ENCODE results near the gene PTCD1.

PTCD1 gene

DNA sequence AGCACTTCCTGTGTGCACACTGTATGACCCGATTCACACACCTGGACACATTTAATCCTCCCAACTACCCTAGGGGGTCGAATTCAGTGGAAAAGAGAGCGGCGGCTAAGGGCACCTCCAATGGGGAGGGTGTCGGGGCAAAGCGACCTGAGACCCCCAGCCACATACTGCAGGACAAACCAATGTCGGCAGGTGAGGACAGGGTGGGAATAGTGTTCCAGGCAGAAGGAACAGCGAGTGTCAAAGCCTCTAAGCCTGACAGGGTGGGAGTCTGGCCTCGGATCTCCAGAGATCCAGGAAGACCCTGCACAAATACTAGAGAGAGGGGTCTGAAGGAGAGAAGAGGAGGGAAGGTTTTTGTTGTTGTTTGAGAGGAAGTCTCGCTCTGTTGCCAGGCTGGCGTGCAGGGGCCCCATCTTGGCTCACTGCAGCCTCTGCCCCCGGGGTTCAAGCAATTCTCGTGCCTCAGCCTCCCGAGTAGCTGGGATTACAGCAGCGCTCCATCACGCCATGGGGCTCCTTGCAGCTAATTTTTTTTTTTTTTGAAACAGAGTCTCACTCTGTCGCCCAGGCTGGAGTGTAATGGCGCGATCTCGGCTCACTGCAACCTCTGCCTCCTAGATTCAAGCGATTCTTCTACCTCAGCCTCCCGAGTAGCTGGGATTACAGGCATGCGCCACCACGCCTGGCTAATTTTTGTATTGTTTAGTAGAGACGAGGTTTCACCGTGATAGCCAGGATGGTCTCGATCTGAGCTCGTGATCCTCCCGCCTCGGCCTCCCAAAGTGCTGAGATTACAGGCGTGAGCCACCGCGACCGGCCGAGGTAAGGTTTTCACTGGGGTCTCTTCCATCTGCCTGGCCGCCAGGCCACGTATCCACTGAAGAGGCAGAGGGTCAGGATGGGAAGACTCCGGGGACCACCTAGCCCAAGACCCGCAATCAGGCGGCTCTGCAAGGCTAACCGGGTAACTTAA, 65.2 kb downstream of the PTCD1 start:
- in situ Hi-C loops (cut with HindIII; ENCODE audit: low sequenced_read_pairs) = no loop called here

DNA sequence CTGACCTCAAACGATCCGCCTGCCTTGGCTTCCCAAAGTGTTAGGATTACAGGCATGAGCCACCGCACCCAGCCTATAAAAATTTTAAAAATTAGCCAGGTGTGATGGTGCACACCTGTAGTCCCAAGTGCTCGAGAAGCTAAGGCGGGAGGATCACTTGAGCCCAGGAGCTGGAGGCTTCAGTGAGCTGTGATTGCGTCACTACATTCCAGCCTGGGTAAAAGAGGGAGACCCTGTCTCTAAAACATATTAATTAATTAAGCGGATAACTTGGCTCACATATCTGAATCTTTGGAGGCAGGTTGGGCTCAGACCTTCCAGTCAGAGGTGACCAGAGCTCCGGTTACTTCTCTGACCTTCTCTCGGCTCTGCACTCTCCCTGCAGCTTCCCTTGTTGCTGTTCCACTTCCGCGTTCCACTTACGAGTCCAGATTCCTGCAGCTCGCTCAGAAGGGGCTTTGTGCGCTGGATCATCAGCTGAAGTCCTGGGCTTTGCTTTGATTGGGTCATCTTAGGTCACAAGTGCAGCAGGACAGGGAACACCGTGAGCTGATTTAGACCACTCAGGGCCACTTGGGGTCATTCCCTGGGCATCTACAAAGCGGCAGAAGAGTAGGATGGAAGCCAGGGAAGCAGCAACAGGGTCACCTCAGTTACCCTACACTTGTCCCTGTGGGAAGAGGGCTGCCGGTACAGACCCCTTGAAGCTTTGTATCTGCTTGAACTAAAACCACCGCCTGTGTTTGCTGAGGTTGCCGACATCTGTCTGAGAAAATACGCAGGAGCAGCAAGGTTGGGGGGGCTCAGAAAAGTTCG, 66.1 kb downstream of the PTCD1 start:
- in situ Hi-C loops (cut with HindIII; ENCODE audit: low sequenced_read_pairs) = no loop called here

DNA sequence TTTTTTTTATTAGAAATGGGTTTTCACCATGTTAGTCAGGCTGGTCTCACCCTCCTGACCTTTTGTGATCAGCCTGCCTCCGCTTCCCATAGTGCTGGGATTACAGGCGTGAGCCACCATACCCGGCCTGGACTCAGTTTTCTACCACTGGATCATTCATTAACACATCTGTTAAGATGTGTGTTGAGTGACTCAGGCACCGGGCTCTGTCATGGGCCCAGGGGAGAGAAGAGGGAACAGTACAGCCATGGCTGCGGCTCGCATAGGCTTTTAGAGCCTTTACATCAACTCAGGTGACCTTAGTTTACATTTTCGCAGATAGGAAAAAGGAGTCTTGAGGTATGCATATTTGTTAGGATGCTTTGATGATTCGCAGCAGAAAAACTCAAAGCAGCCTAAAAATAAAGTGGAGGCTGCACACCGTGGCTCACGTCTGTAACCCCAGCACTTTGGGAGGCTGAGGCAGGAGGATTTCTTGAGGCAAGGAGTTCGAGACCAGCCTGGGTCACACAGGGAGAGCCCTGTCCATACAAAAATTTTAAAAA, 67.2 kb downstream of the PTCD1 start:
- in situ Hi-C loops (cut with HindIII; ENCODE audit: low sequenced_read_pairs) = no loop called here

DNA sequence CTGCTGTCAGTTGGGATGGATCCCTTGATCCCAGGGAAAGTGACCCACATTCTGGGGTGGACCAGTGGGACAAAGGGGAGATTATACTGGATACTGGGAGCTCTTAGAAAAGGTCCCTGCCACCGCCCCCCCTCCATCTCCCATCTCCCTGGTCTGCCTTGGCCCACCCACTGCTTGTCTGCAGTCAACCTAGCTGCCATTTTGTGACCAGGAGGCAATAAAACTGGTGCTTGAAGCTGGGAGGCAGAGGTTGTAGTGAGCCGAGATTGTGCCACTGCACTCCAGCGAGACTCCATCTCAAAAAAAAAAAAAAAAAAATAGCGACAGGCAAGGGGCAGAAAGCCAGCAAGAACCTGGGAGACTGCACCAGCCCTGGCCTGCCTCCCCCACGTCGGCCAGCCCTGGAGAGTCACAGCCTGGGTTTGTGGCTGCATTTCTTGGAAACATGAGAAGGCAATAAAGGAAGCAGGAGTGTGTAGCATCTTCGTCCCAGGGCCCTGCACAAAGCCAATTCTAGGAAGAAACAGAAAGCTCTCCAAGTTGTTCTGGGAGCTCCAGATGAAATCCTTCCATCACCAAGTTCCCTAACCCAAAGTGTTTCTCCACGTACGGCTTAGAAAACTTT, 68.7 kb downstream of the PTCD1 start:
- in situ Hi-C loops (cut with HindIII; ENCODE audit: low sequenced_read_pairs) = no loop called here

DNA sequence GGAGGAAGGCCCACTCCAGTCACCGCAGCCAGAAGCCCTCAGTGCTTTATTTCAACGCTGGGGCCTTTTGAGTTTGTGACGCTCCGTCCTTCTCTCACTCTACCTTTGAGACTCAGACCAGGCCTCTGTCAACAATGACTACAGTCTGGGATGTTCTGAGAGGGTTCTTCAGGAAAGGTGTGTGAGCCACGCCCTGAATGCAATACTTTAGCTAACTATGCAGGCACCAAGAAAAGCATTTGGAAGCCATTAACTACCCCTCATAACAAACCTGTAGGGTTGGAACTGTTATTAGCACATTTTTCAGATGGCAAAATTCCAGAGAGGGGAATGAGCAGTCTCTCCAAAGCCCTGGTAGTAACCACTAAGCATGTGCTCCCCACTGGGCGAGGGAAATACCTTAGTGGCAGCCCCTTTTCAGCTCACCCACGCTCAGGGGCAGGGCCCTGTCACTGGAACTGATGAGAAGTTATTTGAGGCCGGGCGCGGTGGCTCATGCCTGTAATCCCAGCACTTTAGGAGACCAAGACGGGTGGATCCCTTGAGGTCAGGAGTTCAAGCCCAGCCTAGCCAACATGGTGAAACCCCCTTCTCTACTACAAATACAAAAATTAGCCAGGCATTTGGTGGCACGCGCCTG, 69.7 kb downstream of the PTCD1 start:
- in situ Hi-C loops (cut with HindIII; ENCODE audit: low sequenced_read_pairs) = no loop called here

Measured in endothelial cell of hepatic sinusoid (primary cell).